Astrocyte of the spinal cord (primary cell): Measurements from ENCODE around the gene GALNT18.

Experiments used
- DNase-seq: peaks from one replicate; pipeline ENCODE4 v3.0.0; 2011; ENCODE audit warnings: low read depth, low spot score
- H3K4me3 ChIP-seq: 2 replicates; pipeline ENCODE4 v1.5.1; 2011; ENCODE audit warnings: low read depth, mild to moderate bottlenecking, low read length, moderate library complexity
- CTCF ChIP-seq: IDR thresholded peaks from 2 replicates; pipeline ENCODE4 v1.5.1; 2012; ENCODE audit warnings: low read depth, mild to moderate bottlenecking, low read length, inconsistent platforms
- in situ Hi-C: cut with HindIII; loops from 2 replicates; pipeline ENCODE4 v1.10.0; 2017; ENCODE audit warnings: low sequenced_read_pairs

Gene GALNT18

DNA sequence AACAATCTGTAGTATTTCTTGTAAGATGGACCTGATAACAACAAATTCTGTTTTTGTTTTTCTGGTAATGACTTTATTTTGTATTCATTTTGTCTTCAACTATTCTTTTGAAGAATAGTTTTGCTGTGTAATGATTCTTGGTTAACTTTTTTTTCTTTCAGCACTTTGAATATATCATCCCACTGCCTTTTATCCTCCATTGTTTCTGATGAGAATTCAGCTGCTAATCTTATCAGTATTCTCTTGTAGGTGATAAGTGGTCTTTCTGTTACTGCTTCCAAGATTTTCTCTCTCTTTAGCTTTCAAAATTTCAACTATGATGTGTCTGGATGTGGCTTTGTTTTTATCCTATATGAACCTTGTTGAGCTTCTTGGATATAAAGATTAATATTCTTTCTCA is 21.5 kb downstream of the GALNT18 start:
- TF ChIP-seq CTCF: no peak
- no peak for DNase-seq
- H3K4me3 ChIP-seq: no peak overlapping the region
- in situ Hi-C loops: no loop called here

- no peak for TF ChIP-seq CTCF
- H3K4me3 ChIP-seq: no peak overlapping the region
- in situ Hi-C loops: no loop called here
- no peak for DNase-seq
Observed at GRCh38 chr11:11598243-11598642, 23.6 kb downstream of the GALNT18 start.

GRCh38 chr11:11594162-11594561 is 27.6 kb downstream of the GALNT18 start:
- TF ChIP-seq CTCF: no peak
- H3K4me3 ChIP-seq: no peak overlapping the region
- in situ Hi-C loops: no loop called here
- no peak for DNase-seq

DNA sequence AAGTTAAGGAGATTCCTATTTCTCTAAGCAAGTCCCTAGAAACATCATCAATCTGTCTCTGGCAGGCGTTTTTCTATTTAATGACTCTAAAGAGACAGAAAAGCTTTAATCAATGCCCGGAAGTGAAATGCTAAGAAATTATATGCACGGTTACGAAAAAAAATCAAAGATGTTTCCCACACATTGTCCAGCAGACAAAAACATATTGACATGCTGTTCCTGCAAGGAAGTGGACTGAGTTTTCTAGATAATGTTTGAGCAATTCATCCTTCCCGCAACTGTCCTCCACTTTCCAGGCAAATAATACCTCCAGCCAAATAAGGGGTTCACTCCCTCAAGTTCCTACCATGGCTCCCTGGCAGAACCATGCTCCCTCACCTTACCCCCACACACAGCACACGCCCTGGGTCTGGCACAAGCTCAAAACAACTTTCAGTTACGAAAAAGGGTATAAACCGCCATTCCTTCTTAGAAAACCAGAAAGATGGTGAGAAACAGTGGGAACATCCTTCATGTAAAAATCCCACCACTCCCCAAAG is 29.6 kb downstream of the GALNT18 start:
- no peak for DNase-seq
- in situ Hi-C loops: no loop called here
- no peak for TF ChIP-seq CTCF
- H3K4me3 ChIP-seq: no peak overlapping the region

- in situ Hi-C loops: no loop called here
- no peak for TF ChIP-seq CTCF
Observed at GRCh38 chr11:11589437-11589836, 32.4 kb downstream of the GALNT18 start.

GRCh38 chr11:11588891-11589290 is 32.9 kb downstream of the GALNT18 start:
- DNase-seq: no peak
- in situ Hi-C loops: no loop called here
- H3K4me3 ChIP-seq: no peak overlapping the region

More at GRCh38 chr11:11589437-11589836, 32.4 kb downstream of the GALNT18 start:
- no peak for DNase-seq
- H3K4me3 ChIP-seq: no peak overlapping the region

More at GRCh38 chr11:11588891-11589290, 32.9 kb downstream of the GALNT18 start:
- no peak for TF ChIP-seq CTCF
